ENCODE data around the gene CFAP99.

GRCh38 chr4:2484993-2485392 lies 66.2 kb downstream of the CFAP99 start:
- TF ChIP-seq, protein P1, sequence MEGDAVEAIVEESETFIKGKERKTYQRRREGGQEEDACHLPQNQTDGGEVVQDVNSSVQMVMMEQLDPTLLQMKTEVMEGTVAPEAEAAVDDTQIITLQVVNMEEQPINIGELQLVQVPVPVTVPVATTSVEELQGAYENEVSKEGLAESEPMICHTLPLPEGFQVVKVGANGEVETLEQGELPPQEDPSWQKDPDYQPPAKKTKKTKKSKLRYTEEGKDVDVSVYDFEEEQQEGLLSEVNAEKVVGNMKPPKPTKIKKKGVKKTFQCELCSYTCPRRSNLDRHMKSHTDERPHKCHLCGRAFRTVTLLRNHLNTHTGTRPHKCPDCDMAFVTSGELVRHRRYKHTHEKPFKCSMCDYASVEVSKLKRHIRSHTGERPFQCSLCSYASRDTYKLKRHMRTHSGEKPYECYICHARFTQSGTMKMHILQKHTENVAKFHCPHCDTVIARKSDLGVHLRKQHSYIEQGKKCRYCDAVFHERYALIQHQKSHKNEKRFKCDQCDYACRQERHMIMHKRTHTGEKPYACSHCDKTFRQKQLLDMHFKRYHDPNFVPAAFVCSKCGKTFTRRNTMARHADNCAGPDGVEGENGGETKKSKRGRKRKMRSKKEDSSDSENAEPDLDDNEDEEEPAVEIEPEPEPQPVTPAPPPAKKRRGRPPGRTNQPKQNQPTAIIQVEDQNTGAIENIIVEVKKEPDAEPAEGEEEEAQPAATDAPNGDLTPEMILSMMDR (IDR thresholded peaks at IDR 0.05), result no peak
- TF ChIP-seq POLR2AphosphoS5 (IDR thresholded peaks at IDR 0.05), result no peak

Measured in breast epithelium (tissue), 3 donors.